GM19023 (cell line): ENCODE measurements around the gene DMRT3.

ENCODE experiments used
- ATAC-seq: cut with Tn5 transposase; IDR thresholded peaks from one replicate; pipeline ENCODE4 v1.9.1; 2021; ENCODE audit warnings: mild to moderate bottlenecking, moderate library complexity; ENCODE audit not compliant: unreplicated experiment

The DMRT3 gene

GRCh38 chr9:976258-976942, at the start of gene DMRT3:
DMRT3 (plus strand) TSS chr9:976655; CDS start chr9:977002, 347 bp downstream.
- ATAC-seq: no peak

- no peak for ATAC-seq
Observed at GRCh38 chr9:926976-927375, 49.5 kb upstream of the DMRT3 start.

GRCh38 chr9:928363-929042, 48.0 kb upstream of the DMRT3 start:
- no peak for ATAC-seq

- no peak for ATAC-seq
Observed at GRCh38 chr9:929719-930118, 46.7 kb upstream of the DMRT3 start.

- no peak for ATAC-seq
Observed at GRCh38 chr9:933356-933755, 43.1 kb upstream of the DMRT3 start.

GRCh38 chr9:935348-935965, 41.0 kb upstream of the DMRT3 start:
- no peak for ATAC-seq

GRCh38 chr9:942805-943580, 33.5 kb upstream of the DMRT3 start:
- no peak for ATAC-seq

GRCh38 chr9:947985-948384, 28.5 kb upstream of the DMRT3 start:
- ATAC-seq: no peak

- ATAC-seq: no peak
Observed at GRCh38 chr9:948497-948896, 28.0 kb upstream of the DMRT3 start.

- ATAC-seq: no peak
Observed at GRCh38 chr9:950139-950538, 26.3 kb upstream of the DMRT3 start.

GRCh38 chr9:952546-952945, 23.9 kb upstream of the DMRT3 start:
- no peak for ATAC-seq

- ATAC-seq: no peak
Observed at GRCh38 chr9:959105-959504, 17.4 kb upstream of the DMRT3 start.

GRCh38 chr9:959914-960313, 16.5 kb upstream of the DMRT3 start:
- ATAC-seq: no peak

GRCh38 chr9:962023-962422, 14.4 kb upstream of the DMRT3 start:
- no peak for ATAC-seq

- ATAC-seq: no peak
Observed at GRCh38 chr9:965497-965896, 11.0 kb upstream of the DMRT3 start.

- ATAC-seq: no peak
Observed at GRCh38 chr9:966870-967269, 9.6 kb upstream of the DMRT3 start.

- ATAC-seq: no peak
Observed at GRCh38 chr9:967436-967835, 9.0 kb upstream of the DMRT3 start.

- ATAC-seq: no peak
Observed at GRCh38 chr9:967903-968641, 8.4 kb upstream of the DMRT3 start.

- no peak for ATAC-seq
Observed at GRCh38 chr9:969310-970150, 6.9 kb upstream of the DMRT3 start.
